Bone marrow (tissue), 2 donors: ENCODE measurements around the gene SLC1A3.

Source experiments
- DNase-seq, 2 donors: peaks; one replicate each; lab custom pipeline; 2025; lab: John Stamatoyannopoulos, UW

SLC1A3 gene

GRCh38 chr5:36599986-36600779 is 6.2 kb upstream of the SLC1A3 start:
- DNase-seq: no peak

- DNase-seq: no peak
Observed at GRCh38 chr5:36600917-36601527, 5.4 kb upstream of the SLC1A3 start.

- no peak for DNase-seq
Observed at GRCh38 chr5:36602704-36603321, 3.6 kb upstream of the SLC1A3 start.

- DNase-seq: no peak
Observed at GRCh38 chr5:36605241-36605640, 1.2 kb upstream of the SLC1A3 start.

- no peak for DNase-seq
Observed at GRCh38 chr5:36606036-36606427, 374 bp upstream of the SLC1A3 start.

GRCh38 chr5:36607114-36607571 is 737 bp downstream of the SLC1A3 start:
- no peak for DNase-seq

GRCh38 chr5:36607838-36608783 is 1.7 kb downstream of the SLC1A3 start:
- no peak for DNase-seq

GRCh38 chr5:36610621-36611020 is 4.2 kb downstream of the SLC1A3 start:
- DNase-seq: no peak

- DNase-seq: no peak
Observed at GRCh38 chr5:36611520-36612274, 5.3 kb downstream of the SLC1A3 start.

- DNase-seq: no peak
Observed at GRCh38 chr5:36613241-36613640, 6.8 kb downstream of the SLC1A3 start.

GRCh38 chr5:36613771-36614656 is 7.6 kb downstream of the SLC1A3 start:
- DNase-seq: no peak

- DNase-seq: no peak
Observed at GRCh38 chr5:36614657-36615308, 8.4 kb downstream of the SLC1A3 start.

- DNase-seq: no peak
Observed at GRCh38 chr5:36619012-36619635, 12.7 kb downstream of the SLC1A3 start.

- no peak for DNase-seq
Observed at GRCh38 chr5:36621985-36622384, 15.6 kb downstream of the SLC1A3 start.

GRCh38 chr5:36623832-36624231 is 17.4 kb downstream of the SLC1A3 start:
- peak in 1 of 2 donors; percentile 58 for DNase-seq

GRCh38 chr5:36624277-36624676 is 17.9 kb downstream of the SLC1A3 start:
- DNase-seq: no peak

- DNase-seq: no peak
Observed at GRCh38 chr5:36628695-36629094, 22.3 kb downstream of the SLC1A3 start.

- no peak for DNase-seq
Observed at GRCh38 chr5:36629729-36630128, 23.3 kb downstream of the SLC1A3 start.
